ENCODE data around the gene SLC43A3. TPM values are rescaled to one million over a fixed set of nuclear protein-coding genes. Genes with fewer than 3 reads are reported as not detected.

The SLC43A3 gene
- total RNA-seq, 1 donor from 2014 or later = 26.7 TPM

DNA sequence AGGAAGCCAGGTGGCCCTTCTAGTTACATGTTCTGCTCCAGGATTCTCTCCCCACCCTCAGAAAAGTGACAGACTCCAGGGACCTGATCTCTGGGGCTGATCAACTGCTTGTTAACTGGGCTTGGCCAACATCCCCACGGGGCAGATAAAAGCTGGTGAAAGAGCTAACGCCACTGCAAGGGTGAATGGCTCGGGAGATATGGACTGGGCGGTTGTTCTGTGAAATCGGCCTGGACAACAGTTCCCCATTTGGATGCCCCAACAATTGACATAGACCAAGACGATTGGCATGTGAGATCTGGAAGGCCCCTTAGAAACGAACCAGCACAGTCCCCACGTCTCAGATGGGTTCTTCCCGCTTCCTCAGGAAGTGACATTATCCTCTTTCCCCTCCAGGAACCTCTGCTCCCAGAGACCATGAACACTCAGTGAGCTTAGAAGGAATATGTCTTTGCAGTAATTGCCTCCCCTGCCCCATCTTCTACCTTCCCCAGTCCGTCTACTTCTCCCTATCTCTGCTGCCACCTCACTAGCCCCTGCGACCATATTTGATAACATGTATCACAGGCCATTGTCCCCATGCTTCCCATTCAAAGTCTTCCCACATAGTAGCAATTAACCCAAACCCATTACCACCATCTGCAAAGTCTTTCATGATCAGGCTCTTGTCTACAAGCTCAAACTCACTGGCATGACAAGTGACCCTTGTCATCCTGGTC lies 30.9 kb downstream of the SLC43A3 start:
- peak; percentile 41 for DNase-seq (ENCODE audit: low spot score)
- intact Hi-C loops (cut with DNase I) = no loop called here

DNA sequence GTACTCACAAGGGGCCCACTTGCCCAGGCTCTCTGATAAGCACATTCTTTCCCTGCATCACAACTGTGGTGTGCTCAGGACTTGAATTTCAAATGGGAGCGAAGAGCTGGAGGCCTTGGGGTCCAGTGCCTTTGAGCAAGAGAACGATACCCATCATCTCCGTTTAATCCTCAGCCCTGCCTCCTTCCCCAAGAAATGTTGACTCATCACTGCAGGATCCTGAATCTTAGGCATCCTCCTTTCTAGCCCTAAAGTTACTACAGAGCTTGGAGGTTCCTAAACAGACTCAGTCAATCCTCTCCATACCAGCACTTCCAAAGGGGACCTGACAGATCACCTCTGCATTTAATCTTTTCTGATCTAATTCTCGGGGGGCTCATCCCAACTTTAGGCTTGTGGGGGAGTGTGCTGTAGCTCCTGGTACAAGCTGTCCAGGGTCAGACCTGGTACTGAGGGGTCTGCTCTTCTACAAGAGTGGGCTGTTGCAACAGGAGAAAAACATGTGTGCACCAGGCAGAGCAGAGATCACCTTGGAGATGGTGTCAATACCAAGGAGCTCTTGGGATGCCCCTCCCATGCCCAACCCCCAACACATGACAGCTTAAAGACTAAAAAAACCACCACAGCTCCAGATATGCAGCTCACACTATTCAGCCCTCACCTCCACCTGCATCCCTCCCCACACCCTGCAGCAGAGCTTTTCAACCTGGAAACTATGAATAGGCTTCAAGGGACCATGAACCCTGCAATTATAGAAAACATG lies 32.5 kb downstream of the SLC43A3 start:
- intact Hi-C loops (cut with DNase I) = no loop called here
- peak; percentile 47 for DNase-seq (ENCODE audit: low spot score)

DNA sequence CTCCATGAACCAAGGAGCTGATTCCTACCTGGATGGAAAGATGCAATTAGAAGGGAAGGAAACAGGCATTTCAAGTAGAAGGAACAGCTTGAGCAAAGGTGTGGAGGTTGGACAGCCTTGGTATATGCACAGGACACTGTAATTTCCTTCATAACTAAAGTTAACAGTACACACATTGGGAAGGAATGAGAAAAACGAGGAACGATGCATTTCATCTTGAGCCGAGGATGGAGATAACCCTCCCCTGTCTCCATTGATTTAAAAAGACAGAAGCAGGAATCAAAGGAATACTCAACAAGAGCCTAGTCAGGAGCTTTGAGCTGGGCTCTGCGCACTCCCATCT lies 34.2 kb downstream of the SLC43A3 start:
- DNase-seq (ENCODE audit: low spot score) = peak; percentile 6

DNA sequence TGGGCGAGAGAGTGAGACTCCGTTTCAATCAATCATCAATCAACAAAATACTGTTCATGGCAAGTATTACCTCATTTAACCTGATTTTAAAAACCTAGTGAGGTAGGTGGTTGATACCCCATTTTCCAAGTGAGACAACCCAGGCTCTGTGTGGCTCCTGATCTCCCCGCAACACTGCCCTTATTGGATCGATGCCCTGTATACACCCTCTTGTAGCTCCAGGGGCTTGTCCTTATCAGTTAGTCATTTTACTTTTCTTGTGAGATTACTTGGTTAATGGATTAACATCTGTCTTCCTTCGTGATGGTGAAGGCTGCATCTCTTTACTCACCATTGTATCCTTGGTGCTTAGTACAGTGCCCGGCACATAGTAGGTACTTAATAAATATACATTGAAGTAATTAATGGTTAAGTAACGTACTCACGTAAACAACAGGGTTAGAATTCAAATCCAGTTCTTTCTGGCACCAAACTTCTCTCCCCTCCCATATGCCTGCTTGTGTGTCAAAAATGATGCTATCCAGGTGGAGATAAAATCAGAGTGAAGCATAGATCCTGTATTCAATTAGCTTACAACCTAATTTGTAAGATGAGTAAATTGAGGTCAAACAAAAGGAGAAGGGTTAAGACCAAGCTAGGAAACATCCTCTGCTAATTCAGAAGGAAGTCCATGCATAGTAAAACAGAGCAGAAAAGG lies 34.7 kb downstream of the SLC43A3 start:
- peak; percentile 39 for DNase-seq (ENCODE audit: low spot score)
- intact Hi-C loops (cut with DNase I) = no loop called here

More for the DNA sequence above, 34.2 kb downstream of the SLC43A3 start:
- intact Hi-C loops (cut with DNase I) = no loop called here

DNA sequence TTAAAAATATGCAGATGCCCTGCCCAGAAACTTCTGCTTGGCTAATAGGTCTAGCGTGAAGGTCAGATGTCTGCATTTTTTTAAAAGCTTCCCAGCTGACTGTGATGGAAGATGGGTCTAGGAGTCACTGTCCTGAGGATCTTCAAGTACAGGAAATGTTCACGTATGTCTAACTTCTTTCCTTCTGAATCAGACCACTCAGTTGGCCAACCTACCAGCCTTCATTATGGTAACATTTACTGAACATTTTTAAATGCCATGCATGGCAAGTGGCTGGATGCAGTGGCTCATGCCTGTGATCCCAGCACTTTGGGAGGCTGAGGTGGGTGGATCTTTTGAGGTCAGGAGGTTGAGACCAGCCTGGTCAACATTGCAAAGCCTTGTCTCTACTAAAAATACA lies 35.4 kb downstream of the SLC43A3 start:
- intact Hi-C loops (cut with DNase I) = no loop called here
- peak; percentile 38 for DNase-seq (ENCODE audit: low spot score)

DNA sequence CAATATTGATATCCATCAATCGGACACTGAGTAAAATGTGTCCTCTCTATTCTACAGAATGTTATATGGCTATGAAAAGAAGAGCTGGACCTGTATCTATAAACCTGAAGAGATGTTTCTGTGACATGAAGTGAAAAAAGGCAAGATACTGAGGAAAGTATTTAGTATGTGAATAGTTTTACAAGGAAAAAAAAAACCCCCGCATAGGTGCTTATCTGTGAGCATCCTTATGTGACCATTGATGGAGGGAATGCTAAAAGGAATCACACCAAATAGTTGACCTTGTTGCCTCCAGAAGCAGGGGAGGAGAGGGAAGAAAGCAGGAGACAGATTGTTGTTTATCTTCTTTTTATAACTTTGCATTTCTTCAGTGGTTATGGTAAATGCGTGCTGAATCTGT lies 35.8 kb downstream of the SLC43A3 start:
- intact Hi-C loops (cut with DNase I) = no loop called here
- DNase-seq (ENCODE audit: low spot score) = no peak

DNA sequence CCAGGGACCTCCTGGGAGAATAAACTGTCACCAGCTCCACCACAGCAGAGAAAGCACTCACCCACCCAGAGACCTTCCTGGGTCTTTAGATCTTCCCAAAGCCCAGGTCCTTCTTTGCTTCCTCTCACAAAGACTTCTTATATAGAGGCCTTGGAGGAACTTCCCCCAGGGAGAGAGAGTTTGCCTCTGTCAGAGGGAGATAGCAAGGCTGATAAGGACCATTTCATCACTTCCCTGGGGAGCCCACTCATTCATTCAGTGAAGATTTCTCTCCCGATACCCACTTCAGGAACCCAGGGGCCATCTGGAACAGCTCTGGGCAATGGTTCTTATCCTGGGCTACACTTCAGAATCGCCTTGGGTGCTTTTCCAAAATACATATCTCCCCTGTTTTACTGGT lies 36.4 kb downstream of the SLC43A3 start, which contains the start of gene PRG2:
Gene PRG2, minus strand, starts transcription at position 116 of the 400 bp plus-strand sequence. CDS start 706 bp downstream, outside the sequence.
- peak; percentile 5 for DNase-seq (ENCODE audit: low spot score)
- intact Hi-C loops (cut with DNase I) = no loop called here

DNA sequence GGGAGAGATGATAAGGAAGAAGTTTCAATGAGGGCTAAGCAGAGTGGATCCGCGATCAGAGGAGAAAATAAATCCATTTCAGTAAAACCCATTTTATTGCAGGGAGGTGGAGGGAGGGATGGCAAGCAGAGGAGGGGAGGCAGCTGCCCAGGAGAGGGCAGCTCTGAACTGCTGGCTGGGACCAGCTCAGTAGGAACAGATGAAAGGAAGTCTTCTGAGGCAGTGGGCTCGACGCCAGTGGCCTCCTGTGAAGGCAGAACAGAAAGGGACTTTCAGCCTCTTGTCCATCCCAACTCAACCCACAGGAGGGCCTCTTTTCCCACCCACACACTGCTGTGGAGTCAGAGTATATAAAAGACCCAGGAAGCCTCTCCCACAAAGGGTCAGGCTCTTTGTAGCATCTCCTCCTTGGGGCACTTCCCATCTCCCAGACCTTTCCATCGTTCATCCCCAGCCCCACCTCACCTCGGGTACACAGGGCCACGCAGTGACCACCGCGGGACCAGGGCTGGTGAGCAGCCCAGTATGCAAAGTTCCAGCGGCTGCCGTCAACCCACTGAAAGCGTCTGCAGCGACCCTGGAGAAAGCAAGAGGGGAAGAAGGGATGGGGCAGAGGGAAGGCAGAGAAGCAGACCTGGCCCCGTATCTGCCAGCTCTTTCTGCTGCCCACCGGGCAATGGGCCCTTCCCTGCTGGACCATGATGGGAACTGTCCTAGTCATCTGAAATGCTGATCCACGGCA lies 39.5 kb downstream of the SLC43A3 start:
- peak; percentile 62 for DNase-seq (ENCODE audit: low spot score)
- intact Hi-C loops (cut with DNase I) = no loop called here

DNA sequence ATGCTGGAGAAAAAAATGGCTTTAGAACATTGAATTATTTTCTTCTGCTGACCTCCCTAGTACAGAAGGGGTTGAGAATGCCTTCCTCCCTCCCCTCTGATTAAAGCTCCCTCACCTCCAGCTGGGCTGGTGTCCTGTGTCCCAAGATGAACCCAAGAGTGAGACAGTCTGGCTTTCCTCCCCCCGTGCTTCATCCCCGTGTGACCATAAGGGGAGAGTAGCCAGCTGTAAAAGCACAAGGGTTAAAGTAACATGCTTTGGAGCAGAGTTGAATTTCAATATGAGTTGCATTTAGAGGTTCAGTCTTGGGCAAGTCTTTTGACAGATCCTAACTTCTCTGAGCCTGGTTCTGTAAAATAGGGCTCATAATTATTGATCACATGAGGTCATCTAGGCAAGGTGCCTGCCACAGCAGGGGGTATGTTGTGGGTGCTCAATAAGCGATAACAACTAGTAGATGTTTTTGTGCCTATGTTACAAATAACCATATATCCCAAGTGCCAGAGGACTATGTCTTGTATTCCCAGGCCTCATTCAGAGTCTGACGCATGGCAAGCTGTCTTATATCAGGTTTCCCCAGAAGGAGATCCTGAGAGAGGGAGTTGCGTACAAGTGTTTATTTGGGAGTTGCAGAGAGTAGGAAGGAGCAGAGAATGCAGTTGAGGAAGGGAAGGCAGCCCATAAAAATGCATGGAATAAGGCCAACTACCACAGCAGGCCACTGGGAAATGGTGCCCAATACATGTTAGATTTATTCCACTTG lies 40.6 kb downstream of the SLC43A3 start:
- DNase-seq (ENCODE audit: low spot score) = no peak
- intact Hi-C loops (cut with DNase I) = no loop called here

DNA sequence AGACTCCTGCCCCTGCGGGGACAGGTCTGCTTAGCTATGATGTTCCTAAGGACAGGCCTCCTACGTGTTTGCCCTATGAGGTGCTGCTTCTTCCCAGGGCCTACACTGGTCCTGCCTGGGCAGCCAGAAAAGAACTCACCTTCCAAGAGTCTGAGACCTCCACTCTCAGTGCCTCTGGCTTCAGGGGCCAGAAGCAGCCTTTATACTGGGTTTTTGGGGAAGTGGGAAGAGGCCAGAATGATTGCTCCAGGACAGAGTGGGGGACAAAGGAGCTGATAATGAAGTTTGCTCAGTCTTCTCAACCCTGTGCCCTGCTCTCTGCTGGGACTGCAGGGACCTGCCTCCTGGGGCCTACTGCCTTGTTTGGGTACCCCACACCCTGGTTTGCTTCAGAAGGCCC lies 45.9 kb downstream of the SLC43A3 start, which contains the start of gene PRG3:
Gene PRG3, minus strand, starts transcription at position 176 of the 400 bp plus-strand sequence. CDS start 442 bp downstream, outside the sequence.
- no peak for DNase-seq (ENCODE audit: low spot score)
- intact Hi-C loops (cut with DNase I) = no loop called here

DNA sequence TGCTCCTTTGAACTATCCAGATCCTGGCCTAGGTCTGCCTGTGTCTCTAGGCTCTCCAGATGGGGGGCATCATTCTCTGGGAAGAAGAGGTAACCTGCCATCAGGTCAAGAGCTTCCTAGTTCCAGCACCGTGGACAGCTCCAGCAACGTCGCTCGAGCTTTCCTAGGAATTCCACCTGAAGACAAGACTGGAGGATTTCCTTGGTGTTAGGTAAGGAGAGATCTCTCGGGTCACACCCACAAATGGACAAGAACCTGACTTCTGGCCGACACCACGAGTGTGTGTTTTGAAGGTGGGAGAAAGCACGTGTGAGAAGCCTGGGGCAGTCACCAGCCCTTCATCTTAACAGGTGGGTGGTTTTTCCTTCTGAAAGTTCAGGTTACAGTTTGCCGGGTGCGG lies 47.2 kb downstream of the SLC43A3 start:
- DNase-seq (ENCODE audit: low spot score) = no peak
- intact Hi-C loops (cut with DNase I) = no loop called here

DNA sequence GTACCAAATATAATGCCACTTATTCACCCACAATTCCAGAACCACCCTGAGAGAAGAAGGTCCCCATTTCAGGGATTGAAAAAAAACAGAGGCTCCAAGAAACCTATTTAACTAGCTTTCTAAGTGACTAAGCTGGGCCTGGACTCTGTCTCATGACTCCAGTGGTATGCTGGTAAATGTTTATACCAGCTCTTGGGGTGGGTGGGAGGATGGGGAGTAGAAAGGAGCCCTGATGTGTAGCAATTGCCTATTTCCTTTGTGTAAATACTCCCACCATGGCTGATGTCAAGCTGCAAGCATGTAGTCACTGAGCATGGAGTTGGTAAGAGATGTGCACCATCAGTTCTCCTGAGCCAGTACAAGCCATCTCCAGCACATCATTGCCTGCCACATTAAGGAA lies 48.7 kb downstream of the SLC43A3 start:
- intact Hi-C loops (cut with DNase I) = no loop called here
- no peak for DNase-seq (ENCODE audit: low spot score)

DNA sequence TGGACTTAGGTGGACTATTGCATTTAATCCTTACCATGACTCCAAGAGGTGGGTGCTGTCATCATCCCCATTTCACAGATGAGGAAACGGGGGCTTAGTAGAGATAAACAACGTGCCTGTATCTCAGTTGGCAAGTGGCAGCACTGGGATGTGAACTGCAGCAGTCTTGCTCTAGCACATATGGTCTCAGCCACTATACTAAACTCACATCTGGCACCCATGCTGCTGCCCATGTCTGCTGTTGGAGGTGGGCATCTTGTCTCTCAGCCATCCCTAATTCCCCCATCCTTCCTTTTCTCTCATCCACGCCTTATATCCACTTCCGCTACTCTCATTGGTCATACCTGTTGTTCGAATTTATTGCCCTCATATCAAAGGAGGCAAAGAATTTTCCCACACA lies 49.8 kb downstream of the SLC43A3 start:
- no peak for DNase-seq (ENCODE audit: low spot score)
- intact Hi-C loops (cut with DNase I) = no loop called here

DNA sequence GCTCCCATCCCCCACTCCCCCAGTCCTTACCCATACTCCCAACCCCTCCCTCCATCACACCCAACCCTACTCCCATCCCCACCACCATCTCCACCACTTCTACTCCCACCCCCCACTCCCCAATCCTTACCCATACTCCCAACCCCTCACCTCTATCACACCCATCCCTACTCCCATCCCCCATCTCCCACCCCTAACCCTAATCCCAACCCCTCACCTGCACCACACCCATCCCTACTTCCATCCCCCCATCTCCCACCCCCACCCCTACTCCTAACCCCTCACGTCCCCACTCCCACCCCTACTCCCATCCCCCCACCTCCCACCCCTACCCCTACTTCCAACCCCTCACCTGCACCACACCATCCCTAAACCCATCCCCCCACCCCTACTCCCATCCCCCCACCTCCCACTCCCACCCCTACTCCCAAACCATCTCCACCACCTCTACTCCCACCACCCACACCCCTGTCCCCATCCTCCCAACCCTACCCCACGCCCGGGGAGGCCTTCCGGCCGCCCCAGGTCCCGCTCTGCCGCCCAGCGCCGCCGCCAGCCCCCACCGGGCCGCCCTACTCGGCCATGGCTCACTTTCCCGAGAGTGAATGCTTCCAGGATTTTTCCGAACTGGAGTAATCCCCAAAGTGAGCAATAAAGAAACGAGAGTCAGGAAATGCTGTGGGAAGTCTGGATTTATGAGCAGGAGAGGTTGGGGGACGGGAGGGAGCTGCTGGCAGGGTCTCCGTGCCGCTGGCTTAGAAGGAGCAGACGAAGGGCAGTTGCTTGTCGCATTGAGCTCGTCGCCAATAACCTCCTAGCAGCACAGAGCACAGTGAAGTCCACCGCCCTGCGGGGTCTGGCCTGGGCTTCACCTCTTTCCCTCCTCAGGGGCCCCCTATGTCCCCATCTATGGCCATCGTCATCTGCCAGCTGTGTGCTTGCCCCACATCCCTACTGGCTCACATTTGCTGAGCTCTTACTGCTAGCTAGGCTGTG lies 50.5 kb downstream of the SLC43A3 start:
- intact Hi-C loops (cut with DNase I) = no loop called here
- no peak for DNase-seq (ENCODE audit: low spot score)

DNA sequence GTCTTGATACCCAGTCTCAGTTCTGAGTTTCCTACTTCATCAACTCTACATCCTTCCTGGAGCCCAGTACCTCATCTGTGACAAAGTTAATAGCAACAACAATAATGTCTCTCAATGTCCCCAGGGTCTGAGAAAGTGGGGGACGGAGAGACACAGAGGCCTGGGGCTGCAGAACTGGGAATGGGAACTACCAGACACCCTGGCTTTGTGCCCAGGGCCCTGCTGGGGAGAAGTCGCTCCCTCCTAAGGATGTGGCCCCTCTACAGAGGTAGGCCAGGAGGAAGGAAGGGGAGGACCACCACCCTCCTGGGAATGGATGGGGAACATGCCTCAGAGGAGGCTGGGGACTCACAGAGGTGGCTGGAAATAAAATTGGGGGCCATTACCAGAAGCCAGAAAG lies 51.4 kb downstream of the SLC43A3 start:
- no peak for DNase-seq (ENCODE audit: low spot score)
- intact Hi-C loops (cut with DNase I) = no loop called here

DNA sequence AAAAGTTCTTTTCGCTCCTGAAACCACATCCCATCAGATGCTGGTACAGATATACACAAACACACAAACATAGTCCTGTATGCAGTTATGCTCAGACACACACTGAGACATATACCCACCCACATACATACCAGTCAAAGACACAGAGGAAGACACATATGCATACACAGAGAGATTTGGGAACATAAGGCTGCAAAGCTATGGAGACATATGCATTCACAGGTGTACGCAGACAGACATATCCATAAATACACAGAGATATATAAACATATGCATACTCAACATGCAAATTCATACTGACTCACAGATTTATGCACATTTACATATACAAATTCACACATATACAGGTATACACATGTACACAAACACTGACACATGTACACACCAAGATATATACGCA lies 52.0 kb downstream of the SLC43A3 start:
- intact Hi-C loops (cut with DNase I) = no loop called here

DNA sequence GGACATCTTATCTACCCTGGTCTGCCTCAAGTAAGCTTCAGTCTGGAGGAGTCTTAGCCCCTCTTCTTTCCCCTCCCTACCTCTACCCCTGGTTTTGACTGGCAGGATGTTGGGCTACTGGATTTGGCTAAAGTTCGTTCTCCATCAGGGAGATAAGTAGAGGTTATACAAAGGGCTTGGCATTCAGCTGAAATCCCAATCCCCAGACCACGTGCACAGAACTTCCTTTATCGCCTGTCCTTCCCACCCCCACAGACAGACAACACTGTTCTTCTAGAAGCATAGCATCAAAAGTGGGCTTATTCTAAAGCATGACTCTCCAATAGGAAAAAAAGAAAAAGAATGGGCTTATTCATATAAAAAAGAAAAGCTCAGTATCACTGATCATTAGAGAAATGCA lies 53.8 kb downstream of the SLC43A3 start:
- intact Hi-C loops (cut with DNase I) = no loop called here
- peak; percentile 1 for DNase-seq (ENCODE audit: low spot score)

More for the DNA sequence above, 52.0 kb downstream of the SLC43A3 start:
- no peak for DNase-seq (ENCODE audit: low spot score)

DNA sequence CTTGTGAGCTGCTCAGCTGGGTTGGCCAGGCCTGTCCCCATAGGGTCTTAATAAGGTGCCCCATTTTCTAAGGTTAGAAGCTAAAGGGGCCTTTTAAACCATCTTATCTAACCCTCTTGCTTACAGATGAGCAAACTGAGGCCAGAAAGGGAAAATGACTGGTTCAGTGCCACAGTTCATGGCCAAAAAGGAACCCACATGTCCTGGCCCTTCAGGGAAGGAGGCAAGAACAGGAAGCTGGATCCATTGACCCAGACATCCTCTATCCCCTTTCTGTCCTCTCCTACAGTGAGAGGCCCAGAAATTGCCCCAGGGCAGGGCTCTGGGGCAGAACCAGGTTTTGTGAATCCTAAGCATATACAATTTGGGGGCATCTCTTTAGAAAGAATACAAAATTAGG lies 56.0 kb downstream of the SLC43A3 start:
- DNase-seq (ENCODE audit: low spot score) = no peak
- intact Hi-C loops (cut with DNase I) = no loop called here
